CD14-positive monocyte (primary cell): ENCODE data around the gene CNTNAP5. TPM values are rescaled to one million over a fixed set of nuclear protein-coding genes. Genes with fewer than 3 reads are reported as not detected.

Source experiments
- DNase-seq, 3 donors: peaks; one replicate each; pipeline ENCODE4 v3.0.0-alpha.2; 2011 to 2022
- H2AFZ ChIP-seq: 2 replicates; pipeline ENCODE4 v1.6.0; 2012; ENCODE audit warnings: mild to moderate bottlenecking, low read depth, low read length, inconsistent platforms; ENCODE audit not compliant: insufficient read depth, poor library complexity, severe bottlenecking
- H3K27ac ChIP-seq, 2 donors: 1 replicate in 1 of 2; 2 replicates in 1 of 2; pipeline ENCODE4 v1.5.1; 2012 to 2013; ENCODE audit warnings: low read length in 2 of 2, control low read depth in 1 of 2, inconsistent platforms in 1 of 2, low read depth in 1 of 2, mild to moderate bottlenecking in 1 of 2
- H3K27me3 ChIP-seq, 2 donors: one replicate each; pipeline versions ENCODE4 v1.6.0 to v1.6.1; 2011 to 2013; ENCODE audit warnings: low read length in 2 of 2; ENCODE audit not compliant: control insufficient read depth in 2 of 2, insufficient read depth in 2 of 2
- H3K36me3 ChIP-seq, 2 donors: replicated peaks in 1 of 2; 1 replicate in 1 of 2; 2 replicates in 1 of 2; pipeline versions ENCODE4 v1.5.1 to v1.6.1; 2012 to 2013; ENCODE audit warnings: low read length in 2 of 2, control low read depth in 1 of 2, inconsistent platforms in 1 of 2, mild to moderate bottlenecking in 1 of 2; ENCODE audit not compliant: insufficient read depth in 2 of 2, control insufficient read depth in 1 of 2
- H3K4me1 ChIP-seq, 2 donors: 1 replicate in 1 of 2; 2 replicates in 1 of 2; pipeline versions ENCODE4 v1.5.1 to v1.6.1; 2012 to 2013; ENCODE audit warnings: low read length in 2 of 2, control low read depth in 1 of 2, inconsistent platforms in 1 of 2, mild to moderate bottlenecking in 1 of 2, moderate library complexity in 1 of 2; ENCODE audit not compliant: insufficient read depth in 2 of 2, control insufficient read depth in 1 of 2
- H3K4me2 ChIP-seq: replicated peaks from 2 replicates; pipeline ENCODE3; 2012; ENCODE audit warnings: low read length, moderate library complexity, mild to moderate bottlenecking; ENCODE audit not compliant: poor library complexity, severe bottlenecking; ENCODE audit errors: extremely low read depth
- H3K4me3 ChIP-seq, 3 experiments: fragments of 200-600 bp in 1 of 3; sonication (generic) in 1 of 3; replicated peaks in 1 of 3; 1 replicate in 2 of 3; 2 replicates in 1 of 3; pipeline ENCODE4 v1.5.1; 2011 to 2013; ENCODE audit warnings: low read length in 3 of 3, mild to moderate bottlenecking in 3 of 3, control low read depth in 2 of 3, low read depth in 2 of 3, inconsistent platforms in 1 of 3, moderate library complexity in 1 of 3
- H3K79me2 ChIP-seq: 2 replicates; pipeline ENCODE4 v1.6.0; 2012; ENCODE audit warnings: mild to moderate bottlenecking, control low read depth, inconsistent platforms, low read length, moderate library complexity; ENCODE audit not compliant: insufficient read depth
- H3K9ac ChIP-seq: 2 replicates; pipeline ENCODE4 v1.6.0; 2017; ENCODE audit warnings: low read length, mild to moderate bottlenecking; ENCODE audit not compliant: insufficient read depth, poor library complexity, severe bottlenecking
- H3K9me3 ChIP-seq, 2 donors: replicated peaks in 1 of 2; 1 replicate in 1 of 2; 2 replicates in 1 of 2; pipeline versions ENCODE4 v1.5.1 to v1.6.1; 2012 to 2013; ENCODE audit warnings: low read length in 2 of 2, control low read depth in 1 of 2; ENCODE audit not compliant: control insufficient read depth in 1 of 2, insufficient read depth in 1 of 2
- H4K20me1 ChIP-seq: 2 replicates; pipeline ENCODE4 v1.6.0; 2012; ENCODE audit warnings: mild to moderate bottlenecking, low read length, control low read depth, moderate library complexity; ENCODE audit not compliant: insufficient read depth
- H3K27ac Mint-ChIP-seq, 7 donors: one replicate each; pipeline ENCODE4 v1.8.0; 2020; ENCODE audit warnings: mild to moderate bottlenecking in 7 of 7, mixed read lengths in 7 of 7, moderate library complexity in 6 of 7, inconsistent platforms in 2 of 7
- H3K27me3 Mint-ChIP-seq, 3 donors: one replicate each; pipeline ENCODE4 v1.8.0; 2021 to 2022; ENCODE audit warnings: low read depth in 3 of 3, mild to moderate bottlenecking in 3 of 3, mixed read lengths in 3 of 3, moderate library complexity in 3 of 3, inconsistent platforms in 1 of 3
- H3K36me3 Mint-ChIP-seq, 2 donors: one replicate each; pipeline ENCODE4 v1.8.0; 2020; ENCODE audit warnings: mixed read lengths in 2 of 2, inconsistent platforms in 1 of 2, mild to moderate bottlenecking in 1 of 2
- H3K4me1 Mint-ChIP-seq: one replicate; pipeline ENCODE4 v1.8.0; 2020; ENCODE audit warnings: mild to moderate bottlenecking, mixed read lengths
- H3K4me3 Mint-ChIP-seq, 2 donors: one replicate each; pipeline ENCODE4 v1.8.0; 2020; ENCODE audit warnings: mild to moderate bottlenecking in 2 of 2, mixed read lengths in 2 of 2, moderate library complexity in 1 of 2
- H3K9me3 Mint-ChIP-seq, 7 donors: one replicate each; pipeline ENCODE4 v1.8.0; 2020 to 2022; ENCODE audit warnings: mixed read lengths in 7 of 7, mild to moderate bottlenecking in 6 of 7, moderate library complexity in 6 of 7, inconsistent platforms in 2 of 7
- CTCF ChIP-seq: fragments of 200-600 bp; IDR thresholded peaks from one replicate; pipeline ENCODE4 v1.8.0; 2022; ENCODE audit warnings: antibody characterized with exemption, mild to moderate bottlenecking
- WGBS: methylation state at CpG from one replicate; pipeline ENCODE4 v1.1.5; 2013; ENCODE audit warnings: missing lambda C conversion rate; ENCODE audit not compliant: insufficient coverage; 5-methylcytosine and 5-hydroxymethylcytosine counted together
- intact Hi-C, 2 donors: fragments of 100-400 bp; cut with micrococcal nuclease; formaldehyde crosslinking; loops; one replicate each; pipeline versions ENCODE4 v1.15.0 to v1.15.1; 2023
- polyA plus RNA-seq, 3 donors: library from polyadenylated mRNA; depleted of rRNA in 1 of 3; unstranded in 2 of 3; stranded (reverse) in 1 of 3; fragments of 300-500 nt in 2 of 3; fragments of >200 nt in 1 of 3; fragmentation: Illumina TruSeq in 2 of 3; gene quantifications; 1 replicate in 2 of 3; 2 replicates in 1 of 3; pipeline ENCODE4 v1.2.3, GENCODE V29; 2012 to 2021

CNTNAP5 gene
- polyA plus RNA-seq, 3 donors = not detected

- Histone ChIP-seq H2AFZ (no peak overlapping the region), H3K9ac (no peak overlapping the region), H3K4me2 (no peak overlapping the region), H3K79me2 (no peaks in the 10 kb centered on the region), H3K4me1 (no peaks in the 10 kb centered on the region), H4K20me1 (no peaks in the 10 kb centered on the region), H3K9me3 (peaks cover 0 to 3% of the 10 kb centered on the region in 2 donors), H3K36me3 (no peaks in the 10 kb centered on the region), H3K27me3 (no peaks in the 10 kb centered on the region), H3K27ac (no peak overlapping the region), H3K4me3 (no peak overlapping the region)
- Mint-ChIP-seq H3K36me3 (no peaks in the 10 kb centered on the region), H3K4me1 (no peaks in the 10 kb centered on the region), H3K27me3 (peaks cover 0 to 1% (median 0%) of the 10 kb centered on the region in 3 donors), H3K4me3 (no peak overlapping the region), H3K9me3 (peaks cover 0 to 4% (median 1%) of the 10 kb centered on the region in 7 donors), H3K27ac (no peak overlapping the region)
- TF ChIP-seq CTCF = no peak
- no peak for DNase-seq
- intact Hi-C loops = no loop called here
Observed at GRCh38 chr2:124162256-124162655, 137.2 kb downstream of the CNTNAP5 start.

- DNase-seq = no peak
- no peak overlapping the region for H3K4me3 ChIP-seq
- H3K79me2 ChIP-seq = no peaks in the 10 kb centered on the region
- no peaks in the 10 kb centered on the region for H4K20me1 ChIP-seq
- Mint-ChIP-seq H3K4me1 (no peaks in the 10 kb centered on the region), H3K4me3 (no peak overlapping the region), H3K27me3 (peaks cover 0 to 1% (median 0%) of the 10 kb centered on the region in 3 donors), H3K9me3 (peaks cover 0 to 5% (median 2%) of the 10 kb centered on the region in 7 donors), H3K36me3 (no peaks in the 10 kb centered on the region), H3K27ac (no peak overlapping the region)
- intact Hi-C loops = no loop called here
- no peak overlapping the region for H3K9ac ChIP-seq
- H3K4me1 ChIP-seq = no peaks in the 10 kb centered on the region
- 90% methylated on average over 2 of the region's 2 CpGs for whole genome bisulfite sequencing
- no peak overlapping the region for H2AFZ ChIP-seq
- no peaks in the 10 kb centered on the region for H3K36me3 ChIP-seq
- no peak for TF ChIP-seq CTCF
- H3K9me3 ChIP-seq = no peaks in the 10 kb centered on the region
- no peaks in the 10 kb centered on the region for H3K27me3 ChIP-seq
- H3K4me2 ChIP-seq = no peak overlapping the region
- H3K27ac ChIP-seq = no peak overlapping the region
Observed at GRCh38 chr2:124163840-124164239, 138.8 kb downstream of the CNTNAP5 start.
